ENCODE measurements around the gene ZNF507.

- TF ChIP-seq CTCF (IDR thresholded peaks at IDR 0.05) = no peak
- no peak for TF ChIP-seq POLR2A (IDR thresholded peaks at IDR 0.05)
Measured at GRCh38 chr19:32296694-32297093, 48.7 kb upstream of the ZNF507 start.

Data from right lobe of liver (tissue), 4 donors.